NB4 (cell line): Measurements from ENCODE around the gene ACOT7.

ENCODE experiments used
- CTCF ChIP-seq: IDR thresholded peaks from one replicate; pipeline ENCODE4 v1.5.1; 2012; ENCODE audit warnings: low read depth, low read length
- MAX ChIP-seq: IDR thresholded peaks from 2 replicates; pipeline ENCODE4 v1.6.1; 2011; ENCODE audit warnings: low read depth, low read length
- POLR2A ChIP-seq: IDR thresholded peaks from 2 replicates; pipeline ENCODE4 v1.6.1; 2011; ENCODE audit warnings: mild to moderate bottlenecking; ENCODE audit not compliant: insufficient read length; ENCODE audit errors: extremely low read depth

DNA sequence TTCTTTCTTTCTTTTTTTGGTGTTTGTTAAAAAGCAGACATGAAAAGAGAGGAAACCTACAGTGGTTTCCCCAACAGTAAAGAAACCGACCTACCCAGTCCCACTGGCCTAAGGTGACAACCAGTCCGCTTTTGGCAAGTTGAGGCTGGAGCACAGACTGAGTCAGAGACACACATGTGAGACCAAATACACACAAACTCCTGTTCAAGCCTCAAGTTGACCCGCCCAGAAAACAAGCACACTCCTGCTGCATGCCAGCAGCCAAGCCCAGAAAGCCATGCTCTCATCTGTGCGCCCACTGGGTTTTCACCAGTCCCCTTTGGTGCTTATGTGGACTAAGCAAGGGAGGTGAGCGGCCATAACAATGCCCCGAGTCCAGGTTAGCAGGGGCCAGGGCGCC is 68.1 kb downstream of the ACOT7 start:
- TF ChIP-seq CTCF (no peak), POLR2A (no peak), MAX (no peak)
